Naive thymus-derived CD8-positive, alpha-beta T cell (primary cell): Measurements from ENCODE around the gene PUSL1. TPM values are rescaled to one million over a fixed set of nuclear protein-coding genes. Genes with fewer than 3 reads are reported as not detected.
A peak's percentile ranks its signal among the peaks of the same experiment; 100 is the strongest.

Experiments
- ATAC-seq, 2 donors: fragments of 150-1000 bp; cut with Tn5 transposase in 1 of 2; sonication (Bioruptor Pico), chemical (Tn5 transposase) in 1 of 2; 1 replicate in 1 of 2; 2 replicates in 1 of 2; pipeline ENCODE4 v1.10.0; 2021; ENCODE audit warnings: mild to moderate bottlenecking in 2 of 2, moderate library complexity in 2 of 2
- POLR2A ChIA-PET: fragments of 350-600 bp; sonication (Branson Sonifier 250); formaldehyde crosslinking; loops from one replicate; lab custom pipeline; 2021; ENCODE audit warnings: antibody characterized with exemption; lab: Charles Lee
- DNase-seq, 10 donors: peaks; one replicate each; pipeline versions ENCODE4 v3.0.0 to v3.0.0-alpha.2; 2020 to 2022
- H3K27ac Mint-ChIP-seq, 10 donors: one replicate each; pipeline ENCODE4 v1.8.0; 2020 to 2022; ENCODE audit warnings: mild to moderate bottlenecking in 10 of 10, mixed read lengths in 10 of 10, moderate library complexity in 4 of 10, inconsistent platforms in 1 of 10
- H3K27me3 Mint-ChIP-seq, 5 donors: one replicate each; pipeline ENCODE4 v1.8.0; 2021 to 2022; ENCODE audit warnings: mixed read lengths in 5 of 5
- H3K36me3 Mint-ChIP-seq, 3 donors: one replicate each; pipeline ENCODE4 v1.8.0; 2020 to 2022; ENCODE audit warnings: mixed read lengths in 3 of 3, mild to moderate bottlenecking in 2 of 3, inconsistent platforms in 1 of 3
- H3K4me1 Mint-ChIP-seq, 4 donors: one replicate each; pipeline ENCODE4 v1.8.0; 2021 to 2022; ENCODE audit warnings: mixed read lengths in 4 of 4
- H3K4me3 Mint-ChIP-seq, 10 donors: one replicate each; pipeline ENCODE4 v1.8.0; 2020 to 2022; ENCODE audit warnings: mild to moderate bottlenecking in 10 of 10, mixed read lengths in 10 of 10, moderate library complexity in 6 of 10, inconsistent platforms in 1 of 10
- H3K9me3 Mint-ChIP-seq, 9 donors: one replicate each; pipeline ENCODE4 v1.8.0; 2020 to 2022; ENCODE audit warnings: mixed read lengths in 9 of 9, mild to moderate bottlenecking in 3 of 9, inconsistent platforms in 1 of 9, moderate library complexity in 1 of 9
- polyA plus RNA-seq, 3 donors: library from polyadenylated mRNA; unstranded; fragments of 300-500 nt; fragmentation: Illumina TruSeq; gene quantifications; one replicate each; pipeline ENCODE4 v1.2.3, GENCODE V29; 2021
- total RNA-seq, 8 experiments: library from RNA in 2 of 8; stranded (reverse) in 2 of 8; gene quantifications; one replicate each; pipeline ENCODE4 v1.2.3 and lab custom pipeline; 2021 to 2026

The PUSL1 gene
- total and polyA plus RNA-seq, 5 experiments from 2014 or later, result 14.5 to 23.4 (median 18.2) TPM

GRCh38 chr1:1268284-1268682 is 40.1 kb upstream of the PUSL1 start:
- no peak overlapping the region for H3K27ac Mint-ChIP-seq
- DNase-seq, result no peak
- no peaks in the 10 kb centered on the region for H3K27me3 Mint-ChIP-seq
- POLR2A ChIA-PET, result no interaction called here
- ATAC-seq, result no peak
- no peaks in the 10 kb centered on the region for H3K9me3 Mint-ChIP-seq
- peak overlapping the region in 2 of 10 donors; percentile 1 to 26 for H3K4me3 Mint-ChIP-seq
- H3K36me3 Mint-ChIP-seq, result peaks cover 0 to 46% (median 1%) of the 10 kb centered on the region in 3 donors
- peaks cover 30 to 63% (median 43%) of the 10 kb centered on the region in 4 donors for H3K4me1 Mint-ChIP-seq

- H3K4me1 Mint-ChIP-seq, result peaks cover 32 to 56% (median 39%) of the 10 kb centered on the region in 4 donors
Measured at GRCh38 chr1:1270813-1271212, 37.6 kb upstream of the PUSL1 start.

GRCh38 chr1:1272341-1273208 is 35.8 kb upstream of the PUSL1 start:
- Mint-ChIP-seq H3K27me3 (no peaks in the 10 kb centered on the region), H3K36me3 (peaks cover 0 to 28% (median 1%) of the 10 kb centered on the region in 3 donors), H3K4me3 (peak overlapping the region; percentile 80 to 93 (median 87)), H3K4me1 (peaks cover 29 to 50% (median 37%) of the 10 kb centered on the region in 4 donors), H3K9me3 (no peaks in the 10 kb centered on the region), H3K27ac (peak overlapping the region; percentile 75 to 96 (median 91))
- ATAC-seq, result peak in 1 of 2 donors; percentile 7
- POLR2A ChIA-PET, result interaction anchor here (0.6 to 2.1 kb wide), 7 partner anchors 9 to 307 kb away, joined by 3 to 8 read pairs (median 3); partner anchors contain the start of genes AURKAIP1 and TTLL10
- no peak for DNase-seq

More at GRCh38 chr1:1270813-1271212, 37.6 kb upstream of the PUSL1 start:
- Mint-ChIP-seq H3K4me3 (peak overlapping the region; percentile 58 to 87 (median 74)), H3K27ac (peak overlapping the region in 9 of 10 donors; percentile 64 to 95 (median 79)), H3K9me3 (no peaks in the 10 kb centered on the region), H3K27me3 (no peaks in the 10 kb centered on the region), H3K36me3 (peaks cover 0 to 39% (median 1%) of the 10 kb centered on the region in 3 donors)
- ATAC-seq (no peak), DNase-seq (no peak)
- POLR2A ChIA-PET, result interaction anchor here (1.1 to 1.9 kb wide), 3 partner anchors 9 to 152 kb away, joined by 3 to 8 read pairs (median 6); no protein-coding TSS in a partner anchor

- Mint-ChIP-seq H3K27me3 (no peaks in the 10 kb centered on the region), H3K4me1 (peaks cover 26 to 47% (median 36%) of the 10 kb centered on the region in 4 donors), H3K9me3 (no peaks in the 10 kb centered on the region), H3K27ac (peak overlapping the region; percentile 75 to 96 (median 91)), H3K4me3 (peak overlapping the region; percentile 80 to 93 (median 87)), H3K36me3 (peaks cover 0 to 24% (median 1%) of the 10 kb centered on the region in 3 donors)
- ATAC-seq, result peak in 1 of 2 donors; percentile 9
- POLR2A ChIA-PET, result interaction anchor here (0.6 to 2.1 kb wide), 12 partner anchors 9 to 232 kb away, joined by 3 to 8 read pairs (median 4); partner anchors contain the start of genes AURKAIP1, CCNL2 and MRPL20
- peak in 1 of 10 donors; percentile 21 for DNase-seq
Measured at GRCh38 chr1:1273209-1273511, 35.2 kb upstream of the PUSL1 start.

GRCh38 chr1:1273512-1274298 is 34.7 kb upstream of the PUSL1 start, which contains the start of gene UBE2J2:
Gene UBE2J2, minus strand, starts transcription at chr1:1273854. Its CDS starts 5,862 bp downstream, at chr1:1267992.
- ATAC-seq (peak; percentile 93 to 97), DNase-seq (peak; percentile 86 to 97 (median 92))
- POLR2A ChIA-PET, result interaction anchor here (0.6 to 2.1 kb wide), 13 partner anchors 8 to 231 kb away, joined by 3 to 8 read pairs (median 4); partner anchors contain the start of genes AURKAIP1, B3GALT6, CCNL2 and MRPL20
- H3K4me1 Mint-ChIP-seq, result peaks cover 25 to 42% (median 36%) of the 10 kb centered on the region in 4 donors
- H3K27me3 Mint-ChIP-seq, result no peaks in the 10 kb centered on the region
- no peaks in the 10 kb centered on the region for H3K9me3 Mint-ChIP-seq
- peak within 1 kb of the TSS; percentile 75 to 96 (median 91) for H3K27ac Mint-ChIP-seq
- peaks cover 0 to 21% (median 1%) of the 10 kb centered on the region in 3 donors for H3K36me3 Mint-ChIP-seq
- peak within 1 kb of the TSS; percentile 80 to 93 (median 87) for H3K4me3 Mint-ChIP-seq

- DNase-seq (no peak), ATAC-seq (no peak)
- Mint-ChIP-seq H3K36me3 (peaks cover 0 to 21% (median 1%) of the 10 kb centered on the region in 3 donors), H3K9me3 (no peaks in the 10 kb centered on the region), H3K27ac (peak overlapping the region in 6 of 10 donors; percentile 3 to 87 (median 72)), H3K4me3 (peak overlapping the region; percentile 62 to 83 (median 70)), H3K4me1 (peaks cover 24 to 39% (median 36%) of the 10 kb centered on the region in 4 donors), H3K27me3 (no peaks in the 10 kb centered on the region)
- POLR2A ChIA-PET, result interaction anchor here (0.9 to 2.1 kb wide), 10 partner anchors 11 to 153 kb away, joined by 3 to 8 read pairs (median 4); partner anchors contain the start of genes AURKAIP1, B3GALT6, CCNL2 and MRPL20
Measured at GRCh38 chr1:1274299-1274930, 34.0 kb upstream of the PUSL1 start.

GRCh38 chr1:1274931-1275431 is 33.4 kb upstream of the PUSL1 start:
- POLR2A ChIA-PET, result interaction anchor here (1.0 to 2.1 kb wide), 3 partner anchors 11 to 46 kb away, joined by 3 to 8 read pairs (median 4); no protein-coding TSS in a partner anchor
- H3K9me3 Mint-ChIP-seq, result no peaks in the 10 kb centered on the region
- no peak for ATAC-seq
- H3K4me1 Mint-ChIP-seq, result peaks cover 20 to 33% (median 31%) of the 10 kb centered on the region in 4 donors
- no peak for DNase-seq
- H3K4me3 Mint-ChIP-seq, result peak overlapping the region; percentile 62 to 83 (median 70)
- H3K27ac Mint-ChIP-seq, result peak overlapping the region in 5 of 10 donors; percentile 52 to 87 (median 72)
- peaks cover 0 to 18% (median 1%) of the 10 kb centered on the region in 3 donors for H3K36me3 Mint-ChIP-seq
- H3K27me3 Mint-ChIP-seq, result no peaks in the 10 kb centered on the region

GRCh38 chr1:1275836-1276235 is 32.6 kb upstream of the PUSL1 start:
- H3K9me3 Mint-ChIP-seq, result no peaks in the 10 kb centered on the region
- H3K36me3 Mint-ChIP-seq, result peaks cover 0 to 9% (median 1%) of the 10 kb centered on the region in 3 donors
- peak overlapping the region in 3 of 10 donors; percentile 17 to 90 (median 54) for H3K27ac Mint-ChIP-seq
- no peak for DNase-seq
- H3K4me1 Mint-ChIP-seq, result peaks cover 11 to 24% (median 22%) of the 10 kb centered on the region in 4 donors
- H3K27me3 Mint-ChIP-seq, result no peaks in the 10 kb centered on the region
- peak overlapping the region in 9 of 10 donors; percentile 19 to 84 (median 60) for H3K4me3 Mint-ChIP-seq
- POLR2A ChIA-PET, result interaction anchor here (1.0 to 1.1 kb wide), 2 partner anchors 10 to 197 kb away, joined by 3 read pairs; no protein-coding TSS in a partner anchor
- ATAC-seq, result no peak

GRCh38 chr1:1278620-1279019 is 29.8 kb upstream of the PUSL1 start:
- Mint-ChIP-seq H3K9me3 (no peaks in the 10 kb centered on the region), H3K4me3 (no peak overlapping the region), H3K27me3 (no peaks in the 10 kb centered on the region), H3K27ac (peak overlapping the region in 1 of 10 donors; percentile 27), H3K36me3 (no peaks in the 10 kb centered on the region), H3K4me1 (peaks cover 0 to 7% (median 1%) of the 10 kb centered on the region in 4 donors)
- DNase-seq (no peak), ATAC-seq (no peak)
- POLR2A ChIA-PET, result interaction anchor here (0.7 to 1.1 kb wide), 2 partner anchors 119 to 257 kb away, joined by 3 to 4 read pairs; no protein-coding TSS in a partner anchor

GRCh38 chr1:1279028-1279427 is 29.4 kb upstream of the PUSL1 start:
- POLR2A ChIA-PET, result interaction anchor here (0.7 to 1.1 kb wide), 2 partner anchors 119 to 257 kb away, joined by 3 to 4 read pairs; no protein-coding TSS in a partner anchor
- Mint-ChIP-seq H3K4me1 (peaks cover 0 to 9% (median 1%) of the 10 kb centered on the region in 4 donors), H3K27ac (no peak overlapping the region), H3K27me3 (no peaks in the 10 kb centered on the region), H3K36me3 (no peaks in the 10 kb centered on the region), H3K4me3 (no peak overlapping the region), H3K9me3 (no peaks in the 10 kb centered on the region)
- no peak for ATAC-seq
- DNase-seq, result no peak
